GM23248 (cell line): Measurements from ENCODE around the gene PDE6B. TPM values are rescaled to one million over a fixed set of nuclear protein-coding genes. Genes with fewer than 3 reads are reported as not detected.

Source experiments
- DNase-seq: peaks from one replicate; pipeline ENCODE4 v3.0.0-alpha.2; 2015
- H2AFZ ChIP-seq: fragments of 200-600 bp; sonication (generic); 2 replicates; pipeline ENCODE4 v1.6.1; 2016; ENCODE audit warnings: antibody characterized with exemption
- H3F3A ChIP-seq: fragments of 200-600 bp; sonication (generic); 2 replicates; pipeline ENCODE4 v1.6.1; 2016; ENCODE audit warnings: mild to moderate bottlenecking, antibody characterized with exemption, mixed run types; ENCODE audit not compliant: insufficient read depth
- H3K27ac ChIP-seq: fragments of 200-600 bp; sonication (generic); 2 replicates; pipeline ENCODE4 v1.5.1; 2016; ENCODE audit warnings: mild to moderate bottlenecking
- H3K27me3 ChIP-seq: fragments of 200-600 bp; sonication (generic); replicated peaks from 2 replicates; pipeline ENCODE4 v1.6.1; 2016; ENCODE audit warnings: mild to moderate bottlenecking; ENCODE audit not compliant: insufficient read depth
- H3K36me3 ChIP-seq: fragments of 200-600 bp; sonication (generic); 2 replicates; pipeline ENCODE4 v1.6.1; 2016; ENCODE audit warnings: low read depth, mild to moderate bottlenecking
- H3K4me1 ChIP-seq: fragments of 200-600 bp; sonication (generic); 2 replicates; pipeline ENCODE4 v1.6.1; 2016; ENCODE audit warnings: mild to moderate bottlenecking; ENCODE audit not compliant: insufficient read depth
- H3K4me2 ChIP-seq: fragments of 200-600 bp; sonication (generic); one replicate; pipeline ENCODE4 v1.6.1; 2016; ENCODE audit warnings: mild to moderate bottlenecking; ENCODE audit not compliant: unreplicated experiment
- H3K4me3 ChIP-seq: fragments of 200-600 bp; sonication (generic); 2 replicates; pipeline ENCODE4 v1.5.1; 2016; ENCODE audit warnings: mild to moderate bottlenecking
- H3K79me2 ChIP-seq: fragments of 200-600 bp; sonication (generic); 2 replicates; pipeline ENCODE4 v1.6.1; 2016; ENCODE audit warnings: mild to moderate bottlenecking; ENCODE audit not compliant: insufficient read depth
- H3K9ac ChIP-seq: fragments of 200-600 bp; sonication (generic); 2 replicates; pipeline ENCODE4 v1.6.1; 2016; ENCODE audit warnings: mild to moderate bottlenecking
- H3K9me2 ChIP-seq: fragments of 200-600 bp; sonication (generic); 2 replicates; pipeline ENCODE4 v1.6.1; 2016; ENCODE audit warnings: mixed run types, mild to moderate bottlenecking, moderate library complexity; ENCODE audit not compliant: insufficient read depth
- H3K9me3 ChIP-seq: fragments of 200-600 bp; sonication (generic); one replicate; pipeline ENCODE4 v1.6.1; 2017; ENCODE audit warnings: low read depth
- H4K20me1 ChIP-seq: fragments of 200-600 bp; sonication (generic); 2 replicates; pipeline ENCODE4 v1.6.0; 2016; ENCODE audit not compliant: insufficient read depth
- EZH2 ChIP-seq: fragments of 200-600 bp; sonication (generic); IDR thresholded peaks from 2 replicates; pipeline ENCODE4 v1.6.1; 2018; ENCODE audit warnings: antibody characterized with exemption, mild to moderate bottlenecking; ENCODE audit not compliant: insufficient read depth, poor library complexity, severe bottlenecking
- EZH2phosphoT487 ChIP-seq: fragments of 200-600 bp; sonication (generic); IDR thresholded peaks from 2 replicates; pipeline ENCODE4 v1.6.1; 2018; ENCODE audit warnings: antibody characterized with exemption, moderate library complexity, mild to moderate bottlenecking, low read depth; ENCODE audit not compliant: insufficient read depth
- WGBS, 2 experiments: methylation state at CpG; one replicate each; pipeline ENCODE4 v1.1.6; 2015 to 2017; ENCODE audit warnings: low lambda C conversion rate in 2 of 2, low coverage in 1 of 2; ENCODE audit errors: missing lambda C conversion rate in 2 of 2; 5-methylcytosine and 5-hydroxymethylcytosine counted together
- in situ Hi-C: fragments of 300-500 bp; cut with MboI; formaldehyde crosslinking; loops from 2 replicates; pipeline ENCODE4 v1.15.0; 2020
- polyA plus RNA-seq: library from polyadenylated mRNA; unstranded; fragments of >200 nt; fragmentation: Nextera tagmentation; extraction: Ambion mirVana; gene quantifications from 2 replicates; pipeline ENCODE4 v1.2.1, GENCODE V29; 2016
- total RNA-seq: library from RNA; depleted of rRNA; stranded (reverse); fragments of >200 nt; shearing (Covaris generic); gene quantifications from 2 replicates; pipeline ENCODE4 v1.2.3, GENCODE V29; 2014

The PDE6B gene
- total and polyA plus RNA-seq, 2 experiments from 2014 or later = 0.11 TPM; not detected in 1

GRCh38 chr4:659851-660250 lies 34.5 kb downstream of the PDE6B start:
- Histone ChIP-seq H3K27ac (no peak overlapping the region), H3K4me3 (no peak overlapping the region), H3K27me3 (no peaks in the 10 kb centered on the region), H3K9me3 (no peaks in the 10 kb centered on the region), H2AFZ (no peak overlapping the region), H3K4me2 (no peak overlapping the region), H3K79me2 (no peaks in the 10 kb centered on the region), H3K9ac (no peak overlapping the region), H3K9me2 (no peaks in the 10 kb centered on the region), H4K20me1 (no peaks in the 10 kb centered on the region), H3K4me1 (no peaks in the 10 kb centered on the region), H3K36me3 (no peaks in the 10 kb centered on the region), H3F3A (no peaks in the 10 kb centered on the region)
- DNase-seq = no peak
- in situ Hi-C loops = no loop called here
- TF ChIP-seq EZH2phosphoT487 (no peak), EZH2 (no peak)
- 51 to 55% methylated on average over 8 of the region's 8 CpGs for WGBS, 2 experiments

GRCh38 chr4:660401-660800 lies 35.0 kb downstream of the PDE6B start:
- H3K4me1 ChIP-seq = no peaks in the 10 kb centered on the region
- H3K9me3 ChIP-seq = no peaks in the 10 kb centered on the region
- no peak for DNase-seq
- H2AFZ ChIP-seq = no peak overlapping the region
- no peaks in the 10 kb centered on the region for H3K27me3 ChIP-seq
- no peaks in the 10 kb centered on the region for H3K79me2 ChIP-seq
- H3K4me3 ChIP-seq = no peak overlapping the region
- H3F3A ChIP-seq = no peaks in the 10 kb centered on the region
- TF ChIP-seq EZH2 (no peak), EZH2phosphoT487 (no peak)
- no peaks in the 10 kb centered on the region for H3K36me3 ChIP-seq
- H3K9me2 ChIP-seq = no peaks in the 10 kb centered on the region
- WGBS, 2 experiments = 47 to 49% methylated on average over 10 of the region's 10 CpGs
- no peak overlapping the region for H3K9ac ChIP-seq
- H4K20me1 ChIP-seq = no peaks in the 10 kb centered on the region
- H3K4me2 ChIP-seq = no peak overlapping the region
- in situ Hi-C loops = no loop called here
- no peak overlapping the region for H3K27ac ChIP-seq

GRCh38 chr4:661231-661630 lies 35.9 kb downstream of the PDE6B start:
- no peaks in the 10 kb centered on the region for H3K4me1 ChIP-seq
- H3K27me3 ChIP-seq = no peaks in the 10 kb centered on the region
- in situ Hi-C loops = no loop called here
- no peak overlapping the region for H3K9ac ChIP-seq
- H2AFZ ChIP-seq = no peak overlapping the region
- no peaks in the 10 kb centered on the region for H3K9me3 ChIP-seq
- DNase-seq = no peak
- no peaks in the 10 kb centered on the region for H3F3A ChIP-seq
- no peak overlapping the region for H3K4me3 ChIP-seq
- no peaks in the 10 kb centered on the region for H3K79me2 ChIP-seq
- no peak overlapping the region for H3K27ac ChIP-seq
- 32 to 45% methylated on average over 3 of the region's 3 CpGs for WGBS, 2 experiments
- H4K20me1 ChIP-seq = no peaks in the 10 kb centered on the region
- no peaks in the 10 kb centered on the region for H3K9me2 ChIP-seq
- H3K4me2 ChIP-seq = no peak overlapping the region
- no peak for TF ChIP-seq EZH2phosphoT487
- no peak for TF ChIP-seq EZH2
- no peaks in the 10 kb centered on the region for H3K36me3 ChIP-seq

GRCh38 chr4:661881-662761 lies 36.7 kb downstream of the PDE6B start:
- H3K27me3 ChIP-seq = no peaks in the 10 kb centered on the region
- TF ChIP-seq EZH2 (no peak), EZH2phosphoT487 (no peak)
- in situ Hi-C loops = no loop called here

More at GRCh38 chr4:661881-662761, 36.7 kb downstream of the PDE6B start:
- no peaks in the 10 kb centered on the region for H3K36me3 ChIP-seq
- 80 to 86% methylated on average over 42 of the region's 42 CpGs for WGBS, 2 experiments
- no peaks in the 10 kb centered on the region for H3F3A ChIP-seq
- H3K27ac ChIP-seq = no peak overlapping the region
- H3K9ac ChIP-seq = no peak overlapping the region
- no peaks in the 10 kb centered on the region for H4K20me1 ChIP-seq
- no peak overlapping the region for H2AFZ ChIP-seq
- H3K9me2 ChIP-seq = no peaks in the 10 kb centered on the region
- no peaks in the 10 kb centered on the region for H3K9me3 ChIP-seq
- H3K4me3 ChIP-seq = no peak overlapping the region
- H3K4me1 ChIP-seq = no peaks in the 10 kb centered on the region
- H3K79me2 ChIP-seq = no peaks in the 10 kb centered on the region
- no peak overlapping the region for H3K4me2 ChIP-seq
- DNase-seq = no peak
